ENCODE data around the gene CAMKV.

DNA sequence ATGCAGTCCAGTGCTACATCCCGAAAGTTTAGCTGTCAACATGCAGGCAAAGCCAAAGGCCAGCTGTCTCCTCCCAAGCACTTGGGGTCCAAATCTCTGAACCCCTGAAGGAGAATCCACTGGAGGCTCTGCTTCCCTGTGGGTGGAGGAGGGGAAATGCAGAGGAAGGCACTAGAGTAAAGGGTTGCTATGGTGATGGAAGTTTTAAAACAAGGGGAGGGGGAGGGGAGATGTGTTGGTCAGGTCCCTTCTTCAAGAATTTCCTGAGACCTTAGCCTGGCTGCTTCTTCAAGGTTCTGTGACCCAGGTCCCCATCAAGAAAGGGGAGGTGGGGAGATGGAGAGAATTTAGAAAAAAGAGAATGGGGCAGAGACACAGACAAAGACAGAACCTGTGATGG is 2.3 kb downstream of the CAMKV start:
- TF ChIP-seq, protein P1, sequence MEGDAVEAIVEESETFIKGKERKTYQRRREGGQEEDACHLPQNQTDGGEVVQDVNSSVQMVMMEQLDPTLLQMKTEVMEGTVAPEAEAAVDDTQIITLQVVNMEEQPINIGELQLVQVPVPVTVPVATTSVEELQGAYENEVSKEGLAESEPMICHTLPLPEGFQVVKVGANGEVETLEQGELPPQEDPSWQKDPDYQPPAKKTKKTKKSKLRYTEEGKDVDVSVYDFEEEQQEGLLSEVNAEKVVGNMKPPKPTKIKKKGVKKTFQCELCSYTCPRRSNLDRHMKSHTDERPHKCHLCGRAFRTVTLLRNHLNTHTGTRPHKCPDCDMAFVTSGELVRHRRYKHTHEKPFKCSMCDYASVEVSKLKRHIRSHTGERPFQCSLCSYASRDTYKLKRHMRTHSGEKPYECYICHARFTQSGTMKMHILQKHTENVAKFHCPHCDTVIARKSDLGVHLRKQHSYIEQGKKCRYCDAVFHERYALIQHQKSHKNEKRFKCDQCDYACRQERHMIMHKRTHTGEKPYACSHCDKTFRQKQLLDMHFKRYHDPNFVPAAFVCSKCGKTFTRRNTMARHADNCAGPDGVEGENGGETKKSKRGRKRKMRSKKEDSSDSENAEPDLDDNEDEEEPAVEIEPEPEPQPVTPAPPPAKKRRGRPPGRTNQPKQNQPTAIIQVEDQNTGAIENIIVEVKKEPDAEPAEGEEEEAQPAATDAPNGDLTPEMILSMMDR (IDR thresholded peaks at IDR 0.05), result no peak
- no peak for TF ChIP-seq EP300 (IDR thresholded peaks at IDR 0.05)

Measured in tibial nerve (tissue), 4 donors.